LNCaP clone FGC (cell line): ENCODE data around the gene MCEE.

Source experiments
- DNase-seq: peaks from one replicate; pipeline ENCODE4 v3.0.0-alpha.2; 2011; ENCODE audit warnings: low read depth
- H3K4me3 ChIP-seq: 2 replicates; pipeline ENCODE4 v1.5.1; 2011; ENCODE audit warnings: mild to moderate bottlenecking, low read depth, low read length, control low read depth
- CTCF ChIP-seq: IDR thresholded peaks from 2 replicates; pipeline ENCODE4 v1.5.1; 2012; ENCODE audit warnings: mild to moderate bottlenecking; ENCODE audit not compliant: control insufficient read depth, insufficient read depth; ENCODE audit errors: extremely low read depth

The MCEE gene

DNA sequence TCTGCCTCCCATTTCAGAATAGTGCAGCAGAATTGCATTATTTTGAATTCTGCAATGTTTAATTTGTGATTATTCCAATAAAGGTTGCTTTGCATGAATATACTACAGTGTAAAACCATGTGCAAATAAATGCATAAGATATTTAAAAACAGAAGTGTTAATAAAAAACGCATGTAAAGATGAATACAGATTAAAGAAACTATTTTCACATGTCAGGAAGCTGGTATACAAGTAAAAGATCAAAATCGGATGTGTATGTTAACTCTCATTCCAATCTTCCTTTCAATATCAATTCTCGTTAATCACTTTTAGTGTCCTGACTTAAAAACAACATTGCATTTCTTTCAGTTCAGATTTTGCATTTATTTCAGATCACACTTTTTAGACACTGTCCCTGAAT lies 3.1 kb downstream of the MCEE start:
- TF ChIP-seq CTCF = no peak
- H3K4me3 ChIP-seq = no peak overlapping the region
- no peak for DNase-seq

DNA sequence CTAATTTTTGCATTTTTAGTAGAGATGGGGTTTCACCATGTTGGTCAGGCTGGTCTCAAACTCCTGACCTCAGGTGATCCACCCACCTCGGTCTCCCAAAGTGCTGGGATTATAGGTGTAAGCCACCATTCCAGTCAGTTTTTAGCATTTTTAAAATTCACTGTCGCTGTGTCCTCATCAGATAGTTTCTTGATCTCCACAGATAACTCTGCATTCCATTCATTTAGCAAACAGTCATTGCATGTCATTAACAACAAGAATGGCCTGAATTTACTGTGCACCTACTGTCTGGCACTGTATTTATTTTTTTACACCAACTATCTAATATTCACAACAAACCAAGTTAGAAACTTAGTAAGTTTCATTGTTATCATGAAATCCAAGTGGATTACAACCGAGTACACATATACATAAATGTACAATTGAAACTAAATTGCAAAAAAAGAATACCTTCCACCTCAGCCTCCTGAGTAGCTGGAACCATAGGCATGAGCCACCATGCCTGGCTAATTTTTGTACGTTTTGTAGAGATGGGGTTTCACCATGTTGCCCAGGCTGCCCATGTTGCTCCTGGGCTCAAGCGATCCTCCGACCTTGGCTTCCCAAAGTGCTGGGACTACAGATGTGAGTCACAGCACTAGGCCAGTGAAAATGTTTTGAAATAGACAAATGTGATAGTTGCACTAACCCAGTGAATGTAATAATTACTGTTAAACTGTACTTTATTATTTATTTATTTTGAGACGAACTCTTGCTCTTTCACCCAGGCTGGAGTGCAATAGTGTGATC lies 4.3 kb downstream of the MCEE start:
- DNase-seq = no peak
- no peak for TF ChIP-seq CTCF
- no peak overlapping the region for H3K4me3 ChIP-seq

GRCh38 chr2:71122387-71123298 lies 7.4 kb downstream of the MCEE start:
- no peak overlapping the region for H3K4me3 ChIP-seq
- no peak for TF ChIP-seq CTCF

DNA sequence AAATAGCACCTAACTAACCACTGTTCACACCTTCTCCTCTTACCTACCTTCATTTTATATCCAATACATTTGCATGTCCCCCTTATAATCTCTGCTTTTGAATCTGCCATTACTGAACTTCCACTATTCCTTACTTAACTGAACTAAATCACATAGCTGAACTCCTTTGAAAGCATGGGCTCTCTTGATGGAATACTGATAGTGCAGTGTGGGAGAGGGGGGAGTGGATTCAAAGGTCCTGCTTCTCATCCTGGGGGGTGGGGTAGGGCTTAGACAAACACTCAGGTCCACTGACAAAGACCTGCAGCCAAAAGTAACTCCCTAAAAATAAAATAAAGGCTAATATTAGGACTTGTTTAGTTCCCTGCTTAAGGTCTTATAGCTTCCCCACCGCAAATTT lies 8.6 kb downstream of the MCEE start:
- TF ChIP-seq CTCF = no peak
- H3K4me3 ChIP-seq = no peak overlapping the region
- no peak for DNase-seq

More at GRCh38 chr2:71122387-71123298, 7.4 kb downstream of the MCEE start:
- no peak for DNase-seq

GRCh38 chr2:71120195-71120594 lies 9.8 kb downstream of the MCEE start:
- H3K4me3 ChIP-seq = no peak overlapping the region
- no peak for DNase-seq
- TF ChIP-seq CTCF = no peak

DNA sequence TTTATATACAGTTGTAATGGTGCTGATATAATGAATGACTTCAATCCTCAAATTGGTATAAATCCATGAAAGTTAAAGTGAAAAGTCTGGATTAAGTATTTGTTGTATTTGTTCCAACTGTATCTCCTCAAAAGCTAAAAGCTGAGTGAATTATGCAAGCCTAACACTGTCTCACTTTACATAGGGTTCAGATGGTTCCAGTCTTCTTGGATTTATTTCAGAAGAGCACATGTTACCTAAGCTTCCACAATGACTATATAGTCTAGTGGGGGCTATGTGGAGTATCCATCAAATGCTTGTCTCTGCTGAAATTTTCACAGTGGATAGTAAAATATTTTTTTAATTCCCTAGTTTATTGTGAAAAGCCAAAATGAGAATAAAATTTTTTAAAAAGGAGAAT lies 13.0 kb downstream of the MCEE start:
- TF ChIP-seq CTCF = no peak
- H3K4me3 ChIP-seq = no peak overlapping the region
- no peak for DNase-seq
